GM21529 (cell line): ENCODE results near the gene SLC1A3.

ENCODE experiments used
- ATAC-seq: cut with Tn5 transposase; IDR thresholded peaks from one replicate; pipeline ENCODE4 v1.9.1; 2021; ENCODE audit not compliant: unreplicated experiment

The SLC1A3 gene

DNA sequence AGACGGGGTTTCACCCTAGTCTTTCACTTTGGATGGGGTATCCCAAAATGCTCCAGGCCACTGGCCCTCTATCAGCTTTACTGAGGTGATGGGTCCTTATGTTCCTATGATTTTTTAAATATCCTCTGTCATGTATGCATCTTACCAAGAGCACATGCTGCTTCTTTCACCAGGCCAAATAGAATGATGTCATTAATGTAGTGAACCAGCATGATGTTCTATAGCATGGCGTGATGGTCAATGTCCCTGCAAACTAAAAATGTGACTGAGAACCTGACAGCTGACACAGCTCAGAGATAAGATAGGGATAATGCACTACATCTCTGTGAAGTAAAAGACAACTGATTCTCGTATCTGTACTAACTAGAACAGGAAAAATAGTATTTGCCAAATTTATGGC lies 103.6 kb downstream of the SLC1A3 start:
- ATAC-seq, result no peak

- ATAC-seq, result no peak
These were observed 106.3 kb downstream of the SLC1A3 start for GRCh38 chr5:36712706-36713105.

DNA sequence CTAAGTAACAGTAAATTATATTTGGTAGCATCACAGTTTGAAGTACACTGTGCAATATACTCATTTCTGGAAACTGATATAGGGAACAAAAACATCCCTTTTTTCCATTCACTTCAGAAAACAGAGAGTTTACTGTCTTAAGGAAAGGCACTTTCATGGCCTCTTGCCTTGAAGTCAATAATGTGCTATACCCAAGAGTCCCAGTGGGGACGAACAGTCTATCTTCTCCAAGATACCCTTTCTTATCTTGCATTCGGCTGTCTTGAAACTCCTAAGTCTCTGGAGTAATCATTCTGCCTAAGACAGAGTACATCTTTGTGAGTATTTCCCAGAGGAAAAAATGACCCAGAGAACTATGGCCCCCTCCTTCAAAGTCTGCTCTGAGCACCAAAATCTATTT lies 107.1 kb downstream of the SLC1A3 start:
- ATAC-seq, result no peak

DNA sequence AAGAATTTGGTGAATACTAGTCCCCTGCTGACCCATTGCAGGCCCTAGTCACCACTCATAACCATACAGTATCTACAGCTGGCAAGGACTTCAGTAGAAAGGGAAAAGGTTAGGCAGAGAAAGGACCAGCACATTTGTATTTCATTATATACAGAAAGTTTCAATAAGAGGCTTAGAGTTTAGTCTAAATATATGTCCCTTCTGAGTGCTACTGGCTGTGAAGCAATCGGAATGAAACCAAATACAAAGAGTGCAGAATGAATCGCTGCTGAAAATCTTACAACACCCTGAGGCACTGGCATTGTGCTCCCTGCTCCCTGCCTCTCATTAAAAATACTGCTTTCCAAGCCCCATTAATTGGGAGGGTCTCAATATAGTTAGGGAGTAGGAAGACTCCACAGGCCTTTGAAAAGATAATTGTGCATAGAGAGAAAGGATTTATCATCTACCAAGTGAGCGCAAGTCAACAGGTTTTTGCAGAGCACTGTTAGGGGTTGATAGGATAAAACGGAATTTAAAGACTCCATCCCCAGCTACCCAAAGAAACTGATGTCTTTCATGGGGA lies 110.8 kb downstream of the SLC1A3 start:
- ATAC-seq, result no peak

- ATAC-seq, result no peak
These were observed 112.9 kb downstream of the SLC1A3 start for GRCh38 chr5:36719282-36719681.

DNA sequence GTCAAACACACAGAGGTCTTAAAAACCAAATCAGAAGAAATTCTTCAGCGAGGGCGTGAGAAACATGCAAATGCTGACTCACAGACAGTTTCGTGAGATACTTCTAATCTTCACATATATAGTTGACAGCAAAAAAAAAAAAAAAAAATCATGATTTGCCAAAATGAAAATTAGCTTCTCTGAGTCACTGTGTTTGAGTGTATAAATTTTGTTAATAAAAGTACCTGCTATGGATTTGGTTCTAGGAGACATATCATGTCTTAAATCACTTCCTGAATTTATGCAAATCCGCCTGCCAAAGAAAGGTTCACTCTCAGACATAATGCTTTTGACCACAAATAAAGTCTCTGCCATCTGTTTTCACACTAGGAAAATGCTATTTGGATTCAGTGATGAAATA lies 114.3 kb downstream of the SLC1A3 start:
- ATAC-seq, result no peak

GRCh38 chr5:36721664-36722235 lies 115.3 kb downstream of the SLC1A3 start:
- ATAC-seq, result no peak

DNA sequence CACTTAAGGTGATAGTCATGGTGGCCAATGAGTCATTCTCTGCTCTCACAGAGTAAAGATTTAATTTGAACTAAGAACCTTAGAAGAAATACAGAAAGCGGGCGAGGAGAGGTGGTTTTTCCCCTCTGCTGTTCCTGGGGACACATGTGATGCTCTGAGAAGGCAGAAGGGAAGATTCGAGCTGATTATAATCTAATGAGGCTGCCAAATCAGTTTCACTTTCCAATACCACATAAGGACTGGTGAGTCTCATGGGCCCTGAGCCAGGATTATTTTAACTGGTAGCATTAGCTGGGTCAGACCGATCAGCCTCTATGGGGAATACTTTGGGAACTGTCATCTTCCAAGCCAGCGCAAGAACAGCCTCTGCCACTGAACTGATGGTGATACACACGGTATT lies 116.5 kb downstream of the SLC1A3 start:
- peak; percentile 16 for ATAC-seq

- peak; percentile 54 for ATAC-seq
These were observed 117.5 kb downstream of the SLC1A3 start for GRCh38 chr5:36723912-36724311.

- peak; percentile 73 for ATAC-seq
These were observed 118.3 kb downstream of the SLC1A3 start for GRCh38 chr5:36724467-36725332.

DNA sequence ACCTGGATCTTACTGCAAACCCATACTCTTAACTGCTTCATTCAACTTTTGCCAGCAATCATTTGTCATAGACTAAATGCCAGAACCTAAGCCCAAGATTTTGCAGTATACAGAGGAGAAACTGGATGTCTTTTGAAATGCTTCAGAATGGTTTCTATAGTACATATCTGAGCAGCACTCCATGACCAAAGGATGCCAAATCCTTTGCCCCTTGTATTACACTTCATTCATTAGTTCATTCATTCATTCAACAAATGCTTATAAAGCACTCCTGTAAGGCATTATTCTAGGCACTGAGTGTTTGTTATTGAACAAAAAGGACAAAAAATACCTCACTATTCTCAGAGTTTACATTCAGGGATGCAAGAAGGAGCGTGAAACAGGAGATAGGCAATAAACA lies 119.9 kb downstream of the SLC1A3 start:
- no peak for ATAC-seq

GRCh38 chr5:36726767-36727166 lies 120.4 kb downstream of the SLC1A3 start:
- no peak for ATAC-seq

GRCh38 chr5:36728697-36729543 lies 122.5 kb downstream of the SLC1A3 start:
- ATAC-seq, result peak; percentile 18

DNA sequence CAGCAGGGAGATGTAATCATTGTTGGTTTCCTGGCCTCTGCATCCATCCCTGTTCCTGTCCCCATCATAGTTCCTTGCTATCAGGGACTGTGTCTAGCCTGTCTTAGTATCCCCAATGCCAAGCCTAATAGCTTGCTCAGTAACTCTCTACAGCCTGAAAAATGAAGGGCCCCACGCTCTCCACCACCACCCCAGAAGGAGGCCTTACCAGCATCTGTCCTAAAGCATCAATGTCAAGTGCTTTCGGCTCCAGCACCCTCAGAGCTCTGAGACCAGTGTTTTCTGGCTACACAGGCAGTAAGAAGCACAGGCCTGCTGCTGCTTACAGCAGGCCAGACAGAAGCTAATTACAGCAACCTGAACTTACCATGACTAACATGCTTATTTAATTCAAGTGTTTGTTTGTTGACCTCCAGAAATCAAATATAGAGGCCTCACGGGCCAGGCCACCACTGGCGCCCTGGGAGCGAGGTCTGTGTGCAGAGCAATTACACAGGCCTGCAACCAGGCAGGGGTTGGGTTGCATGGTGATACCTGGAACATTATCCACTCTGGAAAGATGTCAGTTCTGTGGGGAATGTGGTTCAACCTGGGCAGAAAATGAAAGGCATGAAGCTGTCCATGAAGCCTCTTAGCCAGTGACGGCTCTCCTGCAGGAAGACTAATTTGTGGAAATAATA lies 124.3 kb downstream of the SLC1A3 start:
- ATAC-seq, result no peak

DNA sequence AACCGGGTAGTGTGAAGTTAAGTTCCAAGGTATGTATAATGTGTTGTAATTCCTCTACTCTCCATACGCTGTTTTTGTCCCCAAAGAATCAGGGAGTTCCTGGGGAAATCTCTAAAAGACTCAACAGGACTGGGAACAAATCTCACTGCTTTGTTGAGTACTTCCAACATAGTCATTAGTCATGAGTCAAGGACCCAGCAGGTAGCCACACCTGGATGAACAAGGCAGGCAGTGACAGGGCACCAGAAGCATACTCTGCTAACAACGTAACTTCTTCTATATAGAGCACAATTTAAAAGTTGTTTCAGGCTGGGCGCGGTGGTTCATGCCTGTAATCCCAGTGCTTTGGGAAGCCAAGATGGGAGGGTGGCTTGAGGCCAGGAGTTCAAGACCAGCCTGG lies 126.8 kb downstream of the SLC1A3 start:
- ATAC-seq, result no peak

- no peak for ATAC-seq
These were observed 128.0 kb downstream of the SLC1A3 start for GRCh38 chr5:36734422-36734821.

- ATAC-seq, result no peak
These were observed 129.5 kb downstream of the SLC1A3 start for GRCh38 chr5:36735891-36736290.
